Measurements from ENCODE around the gene NTHL1. TPM values are rescaled to one million over a fixed set of nuclear protein-coding genes. Genes with fewer than 3 reads are reported as not detected.

NTHL1 gene
- total and polyA plus RNA-seq, 2 of the 8 experiments (the other 6 are each of a cell fraction or from before 2014, with no cell fraction given): 70.9 to 150 TPM

DNA sequence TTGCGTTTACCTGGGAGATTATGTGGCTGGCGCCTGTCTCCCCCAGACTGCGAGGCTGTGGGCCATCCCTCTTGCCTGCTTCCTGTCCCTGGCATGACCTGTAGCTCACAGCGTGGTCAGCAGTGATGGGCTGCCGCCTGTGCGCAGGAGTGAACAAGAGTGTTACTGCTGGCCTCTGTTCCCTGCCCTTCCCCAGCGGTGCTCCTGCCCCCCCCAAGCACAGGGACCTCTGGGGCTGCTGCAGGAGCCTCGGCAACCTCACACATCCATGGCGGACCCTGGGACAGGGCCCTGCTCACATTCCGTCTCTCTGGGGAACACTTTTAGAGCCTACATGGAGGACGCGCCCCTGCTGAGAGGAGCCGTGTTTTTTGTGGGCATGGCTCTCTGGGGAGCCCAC is 10.8 kb upstream of the NTHL1 start (continued):
- TF ChIP-seq JUN (IDR thresholded peaks at IDR 0.05; ENCODE audit: low read depth, low read length): no peak
- no peak for TF ChIP-seq POU5F1 (IDR thresholded peaks at IDR 0.05; ENCODE audit: low read depth, low read length)
- TF ChIP-seq RNF2 (IDR thresholded peaks at IDR 0.05; ENCODE audit: borderline replicate concordance, low read depth, low read length, missing control alignments, poor library complexity, severe bottlenecking): no peak
- TF ChIP-seq SIX5 (IDR thresholded peaks at IDR 0.05; ENCODE audit: low read depth, low read length): no peak
- TF ChIP-seq SUZ12 (IDR thresholded peaks at IDR 0.05; ENCODE audit: low read length): no peak
- TF ChIP-seq CBX5 (IDR thresholded peaks at IDR 0.05; ENCODE audit: low read depth, low read length): no peak
- no peak for TF ChIP-seq RBBP5 (IDR thresholded peaks at IDR 0.05; ENCODE audit: borderline replicate concordance, low read depth, low read length)
- no peak for TF ChIP-seq GABPA (IDR thresholded peaks at IDR 0.05; ENCODE audit: borderline replicate concordance, insufficient read depth, low read length)
- no peak for TF ChIP-seq CBX8 (IDR thresholded peaks at IDR 0.05; ENCODE audit: borderline replicate concordance, low read depth, low read length)
- no peak for TF ChIP-seq SP4 (IDR thresholded peaks at IDR 0.05; ENCODE audit: low read length)

All from H1 (cell line).